Stimulated activated naive B cell treated with anti-CD40 and anti-IgM and Interleukin-4, amounts not matched to agents 10 μg/mL and 1 μg/mL and 100 μg/mL, for 72 hours (primary cell): Measurements from ENCODE around the gene PSMA7.

Source experiments
- ATAC-seq, 2 donors: fragments of 150-1000 bp; cut with Tn5 transposase; replicated peaks; 2 replicates each; pipeline ENCODE4 v1.10.0; 2021; ENCODE audit warnings: moderate library complexity in 1 of 2
- DNase-seq: peaks from one replicate; pipeline ENCODE4 v3.0.0; 2021
- H3K27ac Mint-ChIP-seq: one replicate; pipeline ENCODE4 v1.8.0; 2022; ENCODE audit warnings: mild to moderate bottlenecking, mixed read lengths
- H3K27me3 Mint-ChIP-seq, 2 donors: one replicate each; pipeline ENCODE4 v1.8.0; 2022; ENCODE audit warnings: mixed read lengths in 2 of 2
- H3K36me3 Mint-ChIP-seq, 2 donors: one replicate each; pipeline ENCODE4 v1.8.0; 2022; ENCODE audit warnings: mixed read lengths in 2 of 2, mild to moderate bottlenecking in 1 of 2
- H3K4me1 Mint-ChIP-seq, 2 donors: one replicate each; pipeline ENCODE4 v1.8.0; 2022; ENCODE audit warnings: mixed read lengths in 2 of 2, mild to moderate bottlenecking in 1 of 2
- H3K4me3 Mint-ChIP-seq, 2 donors: one replicate each; pipeline ENCODE4 v1.8.0; 2022; ENCODE audit warnings: mild to moderate bottlenecking in 2 of 2, mixed read lengths in 2 of 2, moderate library complexity in 1 of 2
- H3K9me3 Mint-ChIP-seq, 2 donors: one replicate each; pipeline ENCODE4 v1.8.0; 2022; ENCODE audit warnings: mixed read lengths in 2 of 2, mild to moderate bottlenecking in 1 of 2

PSMA7 gene

DNA sequence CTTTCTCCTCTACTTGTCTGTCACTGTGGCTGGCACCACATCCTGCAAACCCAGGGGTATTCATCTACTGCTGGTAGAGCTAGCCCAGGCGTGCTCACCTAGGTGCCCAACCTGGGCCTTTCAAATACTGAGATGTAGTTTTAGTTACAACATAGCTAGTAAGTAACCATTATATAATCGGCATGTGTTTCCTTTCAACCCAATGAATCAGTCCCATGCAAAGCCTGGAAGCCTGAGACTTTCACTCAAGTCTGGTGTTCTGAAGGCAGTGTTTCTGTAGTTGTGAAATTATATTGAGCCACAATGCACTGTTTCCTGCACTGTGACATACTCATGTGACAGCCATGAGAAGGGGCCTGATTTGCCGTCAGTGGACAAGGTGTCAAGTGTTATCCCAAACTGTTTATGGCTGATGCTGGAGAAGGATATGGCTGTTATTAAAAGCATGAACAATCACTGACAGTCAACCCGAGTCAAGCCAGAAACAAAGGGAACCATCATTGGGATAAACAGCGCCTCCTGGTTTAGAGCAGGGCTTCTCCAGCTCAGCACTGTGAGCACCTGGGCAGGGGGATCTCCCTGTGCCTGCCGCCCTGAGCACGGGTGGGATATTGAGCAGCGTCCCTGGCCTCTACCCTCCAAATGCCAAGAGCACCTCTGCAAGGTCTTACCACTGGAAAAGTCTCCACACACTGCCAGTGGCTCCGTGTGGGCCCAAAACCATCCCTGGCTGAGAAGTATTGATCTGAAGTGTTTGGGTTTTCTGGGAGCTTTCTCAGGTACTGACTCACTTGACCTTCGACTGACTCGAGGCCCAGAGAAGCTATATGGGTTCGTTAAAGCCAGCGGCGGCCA lies 1.6 kb downstream of the PSMA7 start:
- peaks cover 30 to 47% of the 10 kb centered on the region in 2 donors for H3K36me3 Mint-ChIP-seq
- peak overlapping the region; percentile 95 for H3K27ac Mint-ChIP-seq
- DNase-seq (no peak), ATAC-seq (no peak)
- peak overlapping the region; percentile 87 to 90 for H3K4me3 Mint-ChIP-seq
- peaks cover 32 to 50% of the 10 kb centered on the region in 2 donors for H3K4me1 Mint-ChIP-seq
- H3K9me3 Mint-ChIP-seq: no peaks in the 10 kb centered on the region
- no peaks in the 10 kb centered on the region for H3K27me3 Mint-ChIP-seq

GRCh38 chr20:62141043-62141396 lies 2.2 kb downstream of the PSMA7 start:
- Mint-ChIP-seq H3K27me3 (no peaks in the 10 kb centered on the region), H3K9me3 (no peaks in the 10 kb centered on the region), H3K36me3 (peaks cover 30 to 53% of the 10 kb centered on the region in 2 donors), H3K4me1 (peaks cover 32 to 55% of the 10 kb centered on the region in 2 donors), H3K27ac (peak overlapping the region; percentile 39), H3K4me3 (peak overlapping the region; percentile 87 to 90)
- ATAC-seq (no peak), DNase-seq (no peak)

DNA sequence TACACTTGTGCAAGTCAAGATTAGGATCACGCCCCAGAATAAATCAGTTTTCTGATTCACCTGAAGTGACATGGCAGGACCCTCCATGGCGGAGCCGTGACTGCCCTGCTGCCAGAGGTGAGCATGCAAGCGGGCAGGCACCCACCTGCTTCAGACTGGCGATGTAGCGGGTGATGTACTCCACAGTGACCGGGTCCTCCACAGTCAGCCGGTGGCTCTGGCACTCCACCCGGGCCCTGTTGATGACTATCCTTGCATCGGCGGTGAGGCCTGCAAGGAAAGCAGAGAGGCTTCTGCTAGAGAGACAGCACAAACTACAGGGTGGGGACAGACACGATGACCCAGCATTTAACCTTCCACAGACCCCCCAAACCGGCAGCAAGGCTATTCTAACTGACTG lies 3.6 kb downstream of the PSMA7 start:
- H3K27ac Mint-ChIP-seq: no peak overlapping the region
- peaks cover 22 to 41% of the 10 kb centered on the region in 2 donors for H3K4me1 Mint-ChIP-seq
- no peaks in the 10 kb centered on the region for H3K27me3 Mint-ChIP-seq
- DNase-seq: no peak
- no peak overlapping the region for H3K4me3 Mint-ChIP-seq
- no peaks in the 10 kb centered on the region for H3K9me3 Mint-ChIP-seq
- no peak for ATAC-seq
- H3K36me3 Mint-ChIP-seq: peaks cover 23 to 55% of the 10 kb centered on the region in 2 donors

GRCh38 chr20:62138912-62139311 lies 4.3 kb downstream of the PSMA7 start:
- peaks cover 23 to 60% of the 10 kb centered on the region in 2 donors for H3K36me3 Mint-ChIP-seq
- no peaks in the 10 kb centered on the region for H3K27me3 Mint-ChIP-seq
- H3K4me1 Mint-ChIP-seq: peaks cover 22 to 42% of the 10 kb centered on the region in 2 donors
- DNase-seq: no peak
- no peaks in the 10 kb centered on the region for H3K9me3 Mint-ChIP-seq
- H3K4me3 Mint-ChIP-seq: no peak overlapping the region
- H3K27ac Mint-ChIP-seq: no peak overlapping the region
- ATAC-seq: no peak

- no peak for DNase-seq
- peaks cover 29 to 49% of the 10 kb centered on the region in 2 donors for H3K4me1 Mint-ChIP-seq
- H3K27me3 Mint-ChIP-seq: no peaks in the 10 kb centered on the region
- H3K4me3 Mint-ChIP-seq: peak overlapping the region in 1 of 2 donors; percentile 32
- peak overlapping the region; percentile 76 for H3K27ac Mint-ChIP-seq
- H3K9me3 Mint-ChIP-seq: no peaks in the 10 kb centered on the region
- no peak for ATAC-seq
- H3K36me3 Mint-ChIP-seq: peaks cover 28 to 68% of the 10 kb centered on the region in 2 donors
Measured at GRCh38 chr20:62138204-62138543, 5.0 kb downstream of the PSMA7 start.

DNA sequence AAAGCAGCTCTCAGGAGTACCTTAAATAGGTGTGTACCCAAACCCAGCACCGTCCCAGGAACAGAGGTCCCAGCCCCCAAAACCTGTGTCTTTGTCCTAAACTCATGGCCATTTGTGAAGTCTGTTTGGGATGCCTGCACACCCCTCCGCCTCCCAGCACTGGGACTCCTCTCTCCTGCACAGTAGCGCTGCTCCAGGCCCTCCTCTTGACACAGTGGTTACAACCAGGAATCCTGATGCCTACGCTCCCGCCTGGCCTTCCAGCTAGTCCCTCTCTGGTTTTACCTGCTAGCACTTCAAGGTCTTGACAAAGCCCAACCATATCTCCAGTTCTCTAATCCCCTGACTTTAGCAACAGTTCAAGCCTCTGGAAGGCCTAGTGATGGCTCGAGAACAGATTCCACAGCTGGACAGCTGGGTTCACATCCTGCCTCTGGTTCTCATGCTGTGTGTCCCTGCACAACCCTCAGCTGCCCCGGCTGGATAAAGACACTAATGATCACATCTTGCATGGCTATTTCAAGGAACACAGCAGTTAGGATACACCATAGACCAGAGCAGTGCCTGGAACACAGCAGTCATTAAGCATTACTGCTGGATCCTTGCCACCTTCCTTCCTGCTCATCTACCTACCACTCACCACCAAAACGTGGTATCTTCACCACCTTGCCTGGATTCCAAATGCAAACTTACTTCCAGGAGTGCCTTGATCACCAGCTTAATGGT lies 5.6 kb downstream of the PSMA7 start:
- H3K27me3 Mint-ChIP-seq: no peaks in the 10 kb centered on the region
- peak overlapping the region; percentile 81 for H3K27ac Mint-ChIP-seq
- peaks cover 32 to 72% of the 10 kb centered on the region in 2 donors for H3K36me3 Mint-ChIP-seq
- DNase-seq (no peak), ATAC-seq (no peak)
- peaks cover 33 to 55% of the 10 kb centered on the region in 2 donors for H3K4me1 Mint-ChIP-seq
- no peak overlapping the region for H3K4me3 Mint-ChIP-seq
- H3K9me3 Mint-ChIP-seq: no peaks in the 10 kb centered on the region

- DNase-seq (no peak), ATAC-seq (no peak)
- Mint-ChIP-seq H3K9me3 (no peaks in the 10 kb centered on the region), H3K36me3 (peaks cover 38 to 78% of the 10 kb centered on the region in 2 donors), H3K4me1 (peaks cover 37 to 58% of the 10 kb centered on the region in 2 donors), H3K27ac (no peak overlapping the region), H3K27me3 (no peaks in the 10 kb centered on the region), H3K4me3 (no peak overlapping the region)
Measured at GRCh38 chr20:62137092-62137384, 6.2 kb downstream of the PSMA7 start.

GRCh38 chr20:62136283-62137091 lies 6.7 kb downstream of the PSMA7 start:
- Mint-ChIP-seq H3K27me3 (no peaks in the 10 kb centered on the region), H3K9me3 (no peaks in the 10 kb centered on the region), H3K27ac (peak overlapping the region; percentile 11), H3K4me3 (no peak overlapping the region), H3K36me3 (peaks cover 41 to 77% of the 10 kb centered on the region in 2 donors), H3K4me1 (peaks cover 36 to 56% of the 10 kb centered on the region in 2 donors)
- peak; percentile 74 to 78 for ATAC-seq
- no peak for DNase-seq

- Mint-ChIP-seq H3K4me1 (peaks cover 33 to 52% of the 10 kb centered on the region in 2 donors), H3K36me3 (peaks cover 45 to 82% of the 10 kb centered on the region in 2 donors), H3K4me3 (no peak overlapping the region), H3K27me3 (no peaks in the 10 kb centered on the region), H3K27ac (peak overlapping the region; percentile 37), H3K9me3 (no peaks in the 10 kb centered on the region)
- DNase-seq (no peak), ATAC-seq (no peak)
Measured at GRCh38 chr20:62135573-62136266, 7.5 kb downstream of the PSMA7 start.

- Mint-ChIP-seq H3K27me3 (no peaks in the 10 kb centered on the region), H3K4me3 (no peak overlapping the region), H3K4me1 (peaks cover 31 to 54% of the 10 kb centered on the region in 2 donors), H3K36me3 (peaks cover 51 to 84% of the 10 kb centered on the region in 2 donors), H3K27ac (no peak overlapping the region), H3K9me3 (no peaks in the 10 kb centered on the region)
- DNase-seq: no peak
- no peak for ATAC-seq
Measured at GRCh38 chr20:62134735-62135231, 8.4 kb downstream of the PSMA7 start.

GRCh38 chr20:62133864-62134263 lies 9.3 kb downstream of the PSMA7 start:
- peak; percentile 50 to 61 for ATAC-seq
- no peaks in the 10 kb centered on the region for H3K27me3 Mint-ChIP-seq
- peaks cover 54 to 81% of the 10 kb centered on the region in 2 donors for H3K36me3 Mint-ChIP-seq
- no peak for DNase-seq
- H3K9me3 Mint-ChIP-seq: no peaks in the 10 kb centered on the region
- H3K4me3 Mint-ChIP-seq: peak overlapping the region in 1 of 2 donors; percentile 11
- H3K4me1 Mint-ChIP-seq: peaks cover 34 to 62% of the 10 kb centered on the region in 2 donors
- H3K27ac Mint-ChIP-seq: peak overlapping the region; percentile 80

GRCh38 chr20:62133051-62133845 lies 9.9 kb downstream of the PSMA7 start:
- Mint-ChIP-seq H3K9me3 (no peaks in the 10 kb centered on the region), H3K27ac (peak overlapping the region; percentile 80), H3K4me3 (peak overlapping the region in 1 of 2 donors; percentile 11), H3K27me3 (no peaks in the 10 kb centered on the region), H3K4me1 (peaks cover 40 to 67% of the 10 kb centered on the region in 2 donors), H3K36me3 (peaks cover 58 to 83% of the 10 kb centered on the region in 2 donors)
- no peak for DNase-seq
- no peak for ATAC-seq

DNA sequence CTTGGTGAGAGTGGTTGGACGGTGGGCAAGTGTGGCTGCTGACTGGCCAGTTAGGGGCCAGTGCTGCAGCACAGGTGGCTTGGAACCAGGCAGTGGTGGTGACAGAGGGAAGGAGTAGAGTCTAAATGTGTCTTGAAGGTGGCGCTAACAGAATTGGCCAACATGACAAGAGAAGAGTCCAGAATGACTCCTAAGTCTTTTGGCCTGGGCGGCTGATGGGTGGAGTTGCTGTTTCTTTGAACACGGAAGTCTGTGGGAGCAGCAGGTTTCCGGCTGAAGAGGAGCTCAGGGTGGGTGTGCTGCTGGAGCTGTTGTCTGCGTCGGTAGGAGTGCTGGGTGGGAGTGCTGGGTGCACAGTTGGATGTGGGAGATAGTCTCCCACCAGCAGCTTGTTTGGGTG lies 10.8 kb downstream of the PSMA7 start:
- Mint-ChIP-seq H3K27ac (peak overlapping the region; percentile 63), H3K4me3 (no peak overlapping the region), H3K4me1 (peaks cover 42 to 66% of the 10 kb centered on the region in 2 donors), H3K9me3 (no peaks in the 10 kb centered on the region), H3K27me3 (no peaks in the 10 kb centered on the region), H3K36me3 (peaks cover 58 to 83% of the 10 kb centered on the region in 2 donors)
- ATAC-seq (no peak), DNase-seq (no peak)
